Left renal pelvis (tissue), 4 donors: ENCODE results near the gene MBD5. TPM values are rescaled to one million over a fixed set of nuclear protein-coding genes. Genes with fewer than 3 reads are reported as not detected.

Source experiments
- DNase-seq, 4 donors: peaks; one replicate each; pipeline ENCODE4 v3.0.0-alpha.2; 2013; ENCODE audit warnings: low read depth in 4 of 4, low spot score in 3 of 4
- polyA plus RNA-seq, 4 donors: library from polyadenylated mRNA; unstranded; fragments of 120-200 nt; gene quantifications; one replicate each; pipeline ENCODE4 v1.2.1, GENCODE V29; 2013; ENCODE audit not compliant: insufficient read length in 4 of 4

Gene MBD5
- polyA plus RNA-seq, 4 donors: 43.9 to 53.8 (median 52.2) TPM

DNA sequence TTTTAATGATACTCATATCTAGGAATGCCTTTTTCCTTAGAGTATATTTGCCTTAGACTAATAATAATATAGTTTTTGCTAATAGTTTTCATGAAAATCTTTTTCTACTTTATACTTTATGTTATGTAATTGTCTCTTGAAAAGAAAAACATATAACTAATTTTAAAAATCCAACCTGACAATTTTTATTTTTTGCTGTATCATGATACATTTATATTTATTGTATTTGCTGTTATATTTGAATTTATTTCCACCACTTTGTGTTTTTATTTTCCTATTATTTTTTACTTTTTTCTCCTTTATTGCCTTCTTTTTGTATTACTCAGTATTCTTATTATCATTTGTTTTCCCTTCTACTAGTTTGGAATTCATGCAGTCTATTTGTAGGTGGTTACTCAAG is 85.4 kb downstream of the MBD5 start:
- DNase-seq: no peak

DNA sequence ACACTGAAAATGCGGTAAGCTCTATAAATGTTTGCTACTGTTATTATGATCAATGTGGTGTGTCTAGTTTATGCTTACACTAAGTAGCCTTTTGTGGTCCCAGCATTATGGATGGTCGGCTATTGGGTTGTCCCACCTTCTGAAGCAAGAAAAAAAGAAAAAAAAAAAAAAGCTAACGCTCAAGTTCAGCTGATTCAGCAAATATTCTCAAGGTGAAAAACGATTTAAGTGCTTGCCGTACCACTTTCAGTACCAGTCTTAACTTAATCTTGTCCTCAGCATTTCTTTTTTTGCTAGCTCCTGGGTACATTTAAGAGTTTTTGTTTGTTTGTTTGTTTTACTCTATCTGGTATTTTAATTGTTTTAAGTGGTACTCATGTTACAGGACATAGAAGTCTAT is 87.5 kb downstream of the MBD5 start:
- no peak for DNase-seq

GRCh38 chr2:148110184-148110583 is 89.3 kb downstream of the MBD5 start:
- DNase-seq: no peak

GRCh38 chr2:148122788-148123187 is 101.9 kb downstream of the MBD5 start:
- no peak for DNase-seq

GRCh38 chr2:148124271-148124670 is 103.4 kb downstream of the MBD5 start:
- DNase-seq: no peak

- DNase-seq: peak; percentile 31 to 58 (median 37)
Measured at GRCh38 chr2:148130581-148130980, 109.7 kb downstream of the MBD5 start.

GRCh38 chr2:148132412-148132811 is 111.5 kb downstream of the MBD5 start:
- DNase-seq: no peak

- no peak for DNase-seq
Measured at GRCh38 chr2:148135705-148136104, 114.8 kb downstream of the MBD5 start.

DNA sequence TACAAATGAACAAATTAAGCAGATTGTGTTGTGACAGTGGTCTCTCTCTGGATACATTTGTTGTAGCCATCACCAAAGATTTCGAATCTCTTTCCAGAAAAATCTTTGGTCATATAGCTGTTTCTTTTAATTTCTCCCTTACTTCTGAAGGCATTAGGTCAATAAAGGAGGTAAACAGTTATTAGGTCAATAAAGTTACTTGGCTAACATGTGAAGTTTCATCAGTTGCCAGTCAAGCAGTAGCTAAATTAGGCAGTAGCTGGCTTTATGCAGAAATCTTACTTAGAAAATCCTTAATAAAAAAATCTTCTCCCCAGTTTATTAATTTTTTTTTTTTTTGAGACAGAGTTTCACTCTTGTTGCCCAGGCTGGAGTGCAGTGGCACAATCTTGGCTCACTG is 115.5 kb downstream of the MBD5 start:
- DNase-seq: no peak

- DNase-seq: no peak
Measured at GRCh38 chr2:148161909-148162435, 141.1 kb downstream of the MBD5 start.

- no peak for DNase-seq
Measured at GRCh38 chr2:148162871-148163270, 142.0 kb downstream of the MBD5 start.

GRCh38 chr2:148165975-148166374 is 145.1 kb downstream of the MBD5 start:
- DNase-seq: no peak

- DNase-seq: no peak
Measured at GRCh38 chr2:148167241-148167766, 146.4 kb downstream of the MBD5 start.

GRCh38 chr2:148167855-148168254 is 147.0 kb downstream of the MBD5 start:
- DNase-seq: no peak

- DNase-seq: no peak
Measured at GRCh38 chr2:148172131-148172753, 151.4 kb downstream of the MBD5 start.

DNA sequence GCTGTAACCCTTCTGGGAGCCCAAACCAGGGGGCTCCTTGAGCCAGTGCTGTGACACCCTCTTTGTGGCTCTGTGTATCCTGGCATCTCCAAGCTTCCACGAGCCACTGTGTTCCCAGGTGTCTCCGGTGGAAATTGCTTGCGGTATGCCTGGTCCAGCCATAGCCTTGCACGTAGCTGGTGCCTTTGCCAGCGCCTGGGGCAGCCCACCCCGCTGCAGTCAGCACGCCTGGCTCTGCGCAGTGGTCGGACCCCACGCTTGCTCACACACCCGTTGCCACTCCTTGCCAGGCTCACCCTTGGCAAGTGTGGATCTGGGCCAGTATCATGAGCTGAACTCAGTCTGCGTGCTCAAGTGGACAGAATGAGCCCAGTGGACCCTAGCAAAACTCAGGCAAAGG is 152.3 kb downstream of the MBD5 start:
- no peak for DNase-seq

- no peak for DNase-seq
Measured at GRCh38 chr2:148177559-148177958, 156.7 kb downstream of the MBD5 start.

DNA sequence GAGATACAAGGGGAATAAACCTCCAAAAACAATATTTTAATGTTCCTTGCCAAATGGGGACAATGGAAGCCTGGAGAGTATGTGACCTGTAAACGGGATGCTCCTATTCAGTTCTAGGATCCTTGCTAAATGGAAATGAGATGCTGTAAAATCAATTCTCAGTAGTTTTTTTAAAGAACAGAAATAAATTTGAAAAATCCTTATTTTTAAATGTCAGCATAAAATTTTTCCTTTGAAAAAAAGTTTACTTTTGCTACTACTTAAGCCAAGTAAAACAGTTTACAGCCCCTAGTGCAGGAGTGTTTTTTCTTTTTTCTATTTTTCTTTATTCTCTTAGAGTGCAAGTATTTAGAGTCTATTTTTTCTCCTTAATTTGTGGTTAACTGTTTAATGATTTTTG is 158.8 kb downstream of the MBD5 start:
- no peak for DNase-seq

- DNase-seq: no peak
Measured at GRCh38 chr2:148184976-148185375, 164.1 kb downstream of the MBD5 start.

DNA sequence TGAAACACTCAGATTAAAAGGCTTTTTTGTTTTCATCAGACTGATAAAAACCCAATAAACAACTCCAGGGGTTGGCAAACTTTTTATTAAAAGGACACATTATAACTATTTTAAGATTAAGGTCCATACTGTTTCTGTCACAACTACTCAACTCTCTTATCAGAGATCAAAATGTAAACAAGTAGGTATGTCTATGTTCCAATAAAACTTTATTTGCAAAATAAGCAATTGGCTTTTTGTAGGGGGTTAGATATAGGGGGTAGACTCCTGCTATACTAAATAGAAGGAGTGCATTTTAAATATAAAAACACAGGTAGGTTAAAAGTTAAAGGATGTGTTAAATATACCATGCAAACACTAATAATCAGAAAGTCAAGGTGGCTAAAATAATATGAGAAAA is 174.0 kb downstream of the MBD5 start:
- no peak for DNase-seq

- no peak for DNase-seq
Measured at GRCh38 chr2:148201075-148202004, 180.4 kb downstream of the MBD5 start.

DNA sequence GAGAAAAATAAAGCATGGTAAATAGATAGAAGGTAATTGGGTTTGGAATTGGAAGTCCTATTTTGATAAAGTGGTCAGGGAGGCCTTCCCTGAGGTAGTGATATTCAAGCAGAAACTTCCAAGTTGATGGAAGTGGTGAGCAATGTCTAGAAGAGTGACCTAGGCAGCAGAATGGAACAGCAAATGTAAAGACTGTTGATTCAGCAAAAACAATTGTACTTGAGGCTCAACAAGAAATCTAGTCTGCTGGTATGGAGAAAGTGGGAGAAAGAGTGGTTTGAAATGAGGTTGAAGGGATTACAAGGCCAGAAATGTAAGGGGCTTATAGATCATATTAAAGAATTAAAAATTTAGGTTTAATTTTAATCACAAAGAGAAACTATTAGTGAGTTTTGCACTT is 181.3 kb downstream of the MBD5 start:
- no peak for DNase-seq
